ENCODE measurements around the gene INPP5D. TPM values are rescaled to one million over a fixed set of nuclear protein-coding genes. Genes with fewer than 3 reads are reported as not detected.

The INPP5D gene
- total RNA-seq, 1 donor from 2014 or later, result 14.7 TPM

DNA sequence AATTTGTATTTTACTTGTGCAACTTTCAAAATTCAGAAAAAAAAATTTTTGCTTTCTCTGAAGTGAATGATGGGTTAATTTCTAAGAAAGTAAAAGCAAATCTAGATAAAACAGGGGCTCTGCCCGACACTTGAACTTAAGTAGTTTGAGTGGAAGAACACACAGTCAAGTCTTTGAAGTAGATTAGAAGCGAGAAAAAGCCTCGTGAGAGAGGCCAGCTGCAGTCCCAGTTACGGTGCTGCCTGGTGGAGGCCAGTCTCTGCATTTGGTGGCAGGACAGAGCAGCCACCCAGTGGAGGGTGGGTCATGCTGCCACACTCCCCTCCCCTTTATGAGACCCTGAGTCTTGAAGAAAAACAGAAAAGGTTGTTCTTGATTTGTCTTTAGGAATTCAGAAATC lies 81.8 kb downstream of the INPP5D start:
- Histone ChIP-seq H3K79me2 (ENCODE audit: insufficient read depth, low read length) (no peaks in the 10 kb centered on the region), H3K4me1 (ENCODE audit: insufficient read depth, low read length) (no peaks in the 10 kb centered on the region), H3K9me3 (ENCODE audit: insufficient read depth, low read depth, low read length) (peaks cover 5% of the 10 kb centered on the region), H3K36me3 (ENCODE audit: insufficient read depth, low read length) (no peaks in the 10 kb centered on the region), H3K4me3 (ENCODE audit: insufficient read depth, low read depth, low read length) (no peak overlapping the region), H4K20me1 (ENCODE audit: insufficient read depth, low read length) (no peaks in the 10 kb centered on the region), H3K9ac (ENCODE audit: low read length) (no peak overlapping the region), H3K27ac (ENCODE audit: low read depth, low read length) (no peak overlapping the region), H2AFZ (ENCODE audit: low read depth, low read length) (no peak overlapping the region), H3K4me2 (ENCODE audit: low read length) (no peak overlapping the region), H3K27me3 (ENCODE audit: insufficient read depth, low read length) (peaks cover 13% of the 10 kb centered on the region)
- TF ChIP-seq EZH2 (IDR thresholded peaks at IDR 0.05; ENCODE audit: insufficient read depth, low read length), result no peak
- no peak for TF ChIP-seq CTCF (IDR thresholded peaks at IDR 0.05; ENCODE audit: insufficient read depth, low read depth, low read length)
- DNase-seq (ENCODE audit: low read depth) (no peak), FAIRE-seq (no peak)
- no peak overlapping the region for H3K27ac Mint-ChIP-seq (ENCODE audit: unreplicated experiment)
- H3K36me3 Mint-ChIP-seq (ENCODE audit: low read depth, unreplicated experiment), result peaks cover 13% of the 10 kb centered on the region
- peaks cover 9% of the 10 kb centered on the region for H3K9me3 Mint-ChIP-seq (ENCODE audit: unreplicated experiment)
- H3K4me3 Mint-ChIP-seq (ENCODE audit: unreplicated experiment), result no peak overlapping the region
- peaks cover 11% of the 10 kb centered on the region for H3K27me3 Mint-ChIP-seq (ENCODE audit: low read depth, unreplicated experiment)
- H3K4me1 Mint-ChIP-seq (ENCODE audit: low read depth, unreplicated experiment), result peaks cover 10% of the 10 kb centered on the region

DNA sequence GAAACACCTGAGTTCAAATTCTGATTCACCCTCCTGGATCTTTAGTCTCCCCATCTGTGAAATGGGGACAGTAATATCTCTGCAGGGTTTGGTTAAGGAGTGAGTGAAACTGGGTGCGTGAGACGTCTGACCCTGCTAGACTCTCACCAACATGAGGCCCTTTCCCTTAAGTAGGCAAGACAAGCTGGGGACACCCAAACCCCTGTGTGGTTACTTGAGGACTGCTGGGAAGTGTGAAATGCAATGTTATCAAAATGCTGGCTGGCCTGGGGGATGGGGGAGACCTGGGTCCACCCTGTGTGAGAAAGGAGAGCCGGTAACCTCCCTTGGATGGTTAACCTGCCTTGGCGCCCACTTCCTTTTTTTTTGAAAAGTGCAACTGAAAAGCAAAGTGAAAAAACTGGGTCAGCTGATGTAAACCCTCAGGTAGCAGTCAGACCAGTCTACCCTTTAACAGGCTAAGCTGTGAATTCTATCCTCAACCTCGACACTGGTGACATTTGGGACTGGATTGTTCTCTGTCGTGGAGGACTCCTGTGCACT lies 82.3 kb downstream of the INPP5D start:
- no peak for FAIRE-seq
- Histone ChIP-seq H3K4me2 (ENCODE audit: low read length) (no peak overlapping the region), H3K27ac (ENCODE audit: low read depth, low read length) (no peak overlapping the region), H3K79me2 (ENCODE audit: insufficient read depth, low read length) (no peaks in the 10 kb centered on the region), H3K9ac (ENCODE audit: low read length) (no peak overlapping the region), H3K36me3 (ENCODE audit: insufficient read depth, low read length) (no peaks in the 10 kb centered on the region), H3K9me3 (ENCODE audit: insufficient read depth, low read depth, low read length) (peaks cover 5% of the 10 kb centered on the region), H2AFZ (ENCODE audit: low read depth, low read length) (no peak overlapping the region), H3K4me3 (ENCODE audit: insufficient read depth, low read depth, low read length) (no peak overlapping the region), H4K20me1 (ENCODE audit: insufficient read depth, low read length) (no peaks in the 10 kb centered on the region), H3K27me3 (ENCODE audit: insufficient read depth, low read length) (peaks cover 13% of the 10 kb centered on the region), H3K4me1 (ENCODE audit: insufficient read depth, low read length) (no peaks in the 10 kb centered on the region)
- Mint-ChIP-seq H3K36me3 (ENCODE audit: low read depth, unreplicated experiment) (peaks cover 18% of the 10 kb centered on the region), H3K4me3 (ENCODE audit: unreplicated experiment) (no peak overlapping the region), H3K27me3 (ENCODE audit: low read depth, unreplicated experiment) (peaks cover 11% of the 10 kb centered on the region), H3K4me1 (ENCODE audit: low read depth, unreplicated experiment) (peaks cover 10% of the 10 kb centered on the region), H3K27ac (ENCODE audit: unreplicated experiment) (no peak overlapping the region), H3K9me3 (ENCODE audit: unreplicated experiment) (peaks cover 9% of the 10 kb centered on the region)
- no peak for DNase-seq (ENCODE audit: low read depth)
- TF ChIP-seq EZH2 (IDR thresholded peaks at IDR 0.05; ENCODE audit: insufficient read depth, low read length), result no peak
- no peak for TF ChIP-seq CTCF (IDR thresholded peaks at IDR 0.05; ENCODE audit: insufficient read depth, low read depth, low read length)

DNA sequence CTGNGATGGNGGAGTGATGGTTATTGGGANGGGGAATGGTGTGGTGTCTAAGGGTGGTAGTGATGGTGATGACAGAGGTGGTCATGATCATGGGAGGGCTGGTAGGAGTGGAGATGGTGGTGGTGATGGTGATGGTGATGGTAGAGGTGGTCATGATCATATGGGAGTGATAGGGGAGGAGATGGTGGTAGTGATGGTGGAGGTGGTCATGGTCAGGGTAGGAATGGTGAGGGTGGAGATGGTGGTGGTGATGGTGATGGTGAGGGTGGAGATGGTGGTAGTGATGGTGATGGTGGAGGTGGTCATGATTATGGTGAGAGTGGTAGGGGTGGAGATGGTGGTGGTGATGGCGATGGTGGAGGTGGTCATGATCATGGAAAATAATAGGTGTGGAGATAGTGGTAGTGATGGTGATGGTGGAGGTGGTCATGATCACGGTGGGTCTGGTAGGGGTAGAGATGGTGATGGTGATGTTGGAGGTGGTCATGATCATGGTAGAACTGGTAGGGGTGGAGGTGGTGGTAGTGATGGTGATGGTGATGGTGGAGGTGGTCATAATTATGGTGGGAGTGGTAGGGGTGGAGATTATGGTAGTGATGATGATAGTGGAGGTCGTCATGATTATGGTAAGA lies 83.7 kb downstream of the INPP5D start:
- Mint-ChIP-seq H3K4me3 (ENCODE audit: unreplicated experiment) (peak overlapping the region; percentile 45), H3K4me1 (ENCODE audit: low read depth, unreplicated experiment) (peaks cover 10% of the 10 kb centered on the region), H3K36me3 (ENCODE audit: low read depth, unreplicated experiment) (peaks cover 20% of the 10 kb centered on the region)

More for the DNA sequence above, 83.7 kb downstream of the INPP5D start:
- Histone ChIP-seq H3K9ac (ENCODE audit: low read length) (no peak overlapping the region), H3K27ac (ENCODE audit: low read depth, low read length) (no peak overlapping the region), H3K79me2 (ENCODE audit: insufficient read depth, low read length) (no peaks in the 10 kb centered on the region), H4K20me1 (ENCODE audit: insufficient read depth, low read length) (no peaks in the 10 kb centered on the region), H3K27me3 (ENCODE audit: insufficient read depth, low read length) (peaks cover 15% of the 10 kb centered on the region), H3K9me3 (ENCODE audit: insufficient read depth, low read depth, low read length) (peaks cover 5% of the 10 kb centered on the region), H2AFZ (ENCODE audit: low read depth, low read length) (no peak overlapping the region), H3K36me3 (ENCODE audit: insufficient read depth, low read length) (no peaks in the 10 kb centered on the region), H3K4me2 (ENCODE audit: low read length) (no peak overlapping the region), H3K4me3 (ENCODE audit: insufficient read depth, low read depth, low read length) (no peak overlapping the region), H3K4me1 (ENCODE audit: insufficient read depth, low read length) (no peaks in the 10 kb centered on the region)
- peaks cover 9% of the 10 kb centered on the region for H3K9me3 Mint-ChIP-seq (ENCODE audit: unreplicated experiment)
- no peak for FAIRE-seq
- TF ChIP-seq EZH2 (IDR thresholded peaks at IDR 0.05; ENCODE audit: insufficient read depth, low read length) (no peak), CTCF (IDR thresholded peaks at IDR 0.05; ENCODE audit: insufficient read depth, low read depth, low read length) (no peak)
- DNase-seq (ENCODE audit: low read depth), result no peak
- H3K27ac Mint-ChIP-seq (ENCODE audit: unreplicated experiment), result no peak overlapping the region
- peaks cover 14% of the 10 kb centered on the region for H3K27me3 Mint-ChIP-seq (ENCODE audit: low read depth, unreplicated experiment)
